Keratinocyte (primary cell): Measurements from ENCODE around the gene SOX8. TPM values are rescaled to one million over a fixed set of nuclear protein-coding genes. Genes with fewer than 3 reads are reported as not detected.

Experiments
- DNase-seq: peaks from one replicate; pipeline ENCODE4 v3.0.0-alpha.2; 2011; ENCODE audit warnings: low read depth, missing footprints, low spot score
- FAIRE-seq: peaks from 2 replicates; lab custom pipeline; 2011; peaks lifted over from hg19 to GRCh38; lab: Jason Lieb, UNC
- H2AFZ ChIP-seq: 2 replicates; pipeline ENCODE4 v1.6.0; 2012; ENCODE audit warnings: low read length, control low read depth, inconsistent platforms; ENCODE audit not compliant: control insufficient read depth
- H3K27ac ChIP-seq: 2 replicates; pipeline ENCODE4 v1.5.1; 2011; ENCODE audit warnings: low read length; ENCODE audit not compliant: control insufficient read depth, insufficient read depth
- H3K27me3 ChIP-seq: 3 replicates; pipeline ENCODE4 v1.6.0; 2011; ENCODE audit warnings: low read length; ENCODE audit not compliant: control insufficient read depth, insufficient read depth; ENCODE audit errors: extremely low read depth
- H3K36me3 ChIP-seq, 2 experiments: 2 replicates in 1 of 2; 3 replicates in 1 of 2; pipeline ENCODE4 v1.5.1; 2011; ENCODE audit warnings: low read length in 2 of 2, mild to moderate bottlenecking in 1 of 2; ENCODE audit not compliant: control insufficient read depth in 2 of 2, insufficient read depth in 2 of 2; ENCODE audit errors: extremely low read depth in 1 of 2
- H3K4me1 ChIP-seq: 3 replicates; pipeline ENCODE4 v1.5.1; 2011; ENCODE audit warnings: low read length; ENCODE audit not compliant: control insufficient read depth, insufficient read depth; ENCODE audit errors: extremely low read depth
- H3K4me2 ChIP-seq: 3 replicates; pipeline ENCODE4 v1.6.0; 2011; ENCODE audit warnings: low read depth, low read length; ENCODE audit not compliant: control insufficient read depth, insufficient read depth; ENCODE audit errors: extremely low read depth
- H3K4me3 ChIP-seq, 3 experiments: fragments of 200-600 bp in 1 of 3; sonication (generic) in 1 of 3; 2 replicates in 2 of 3; 3 replicates in 1 of 3; pipeline ENCODE4 v1.5.1; 2011 to 2016; ENCODE audit warnings: low read length in 3 of 3, mild to moderate bottlenecking in 3 of 3, control low read depth in 2 of 3, inconsistent platforms in 1 of 3, low read depth in 1 of 3, mixed read lengths in 1 of 3, mixed run types in 1 of 3, moderate library complexity in 1 of 3; ENCODE audit not compliant: control insufficient read depth in 2 of 3, insufficient read depth in 2 of 3; ENCODE audit errors: extremely low read depth in 1 of 3
- H3K79me2 ChIP-seq: 2 replicates; pipeline ENCODE4 v1.6.0; 2012; ENCODE audit warnings: low read length; ENCODE audit not compliant: control insufficient read depth, insufficient read depth
- H3K9ac ChIP-seq: 3 replicates; pipeline ENCODE4 v1.6.0; 2011; ENCODE audit warnings: low read length; ENCODE audit not compliant: control insufficient read depth, insufficient read depth; ENCODE audit errors: extremely low read depth
- H3K9me1 ChIP-seq: 3 replicates; pipeline ENCODE4 v1.6.0; 2011; ENCODE audit warnings: low read length; ENCODE audit not compliant: control insufficient read depth, insufficient read depth; ENCODE audit errors: extremely low read depth
- H3K9me3 ChIP-seq: 2 replicates; pipeline ENCODE4 v1.5.1; 2012; ENCODE audit warnings: low read depth, low read length; ENCODE audit not compliant: control insufficient read depth
- H4K20me1 ChIP-seq: 3 replicates; pipeline ENCODE4 v1.6.0; 2011; ENCODE audit warnings: low read length; ENCODE audit not compliant: control insufficient read depth, insufficient read depth; ENCODE audit errors: extremely low read depth
- EZH2 ChIP-seq: IDR thresholded peaks from one replicate; pipeline ENCODE4 v1.6.1; 2012; ENCODE audit warnings: inconsistent platforms, mild to moderate bottlenecking, low read length, moderate library complexity
- dilution Hi-C: fragments of 300-500 bp; cut with MboI; formaldehyde crosslinking; loops from one replicate; pipeline ENCODE4 v1.7.0; 2020; ENCODE audit warnings: low sequenced_read_pairs; ENCODE audit not compliant: extremely low pct_ligation_motif_present
- polyA plus RNA-seq, 5 experiments: library from polyadenylated mRNA; depleted of rRNA in 3 of 5; stranded (reverse) in 3 of 5; stranded (forward) in 1 of 5; unstranded in 1 of 5; fragments of >200 nt; gene quantifications; 1 replicate in 1 of 5; 2 replicates in 3 of 5; 3 replicates in 1 of 5; pipeline versions ENCODE4 v1.2.1 to v1.2.3, GENCODE V29; 2011 to 2012; ENCODE audit warnings: missing spikeins in 2 of 5, low read depth in 1 of 5, low replicate concordance in 1 of 5
- TF ChIP-seq, protein P1 (sequence below), 3 experiments: IDR thresholded peaks in 1 of 3; conservative IDR thresholded peaks in 1 of 3; optimal IDR thresholded peaks in 1 of 3; 2 replicates in 2 of 3; 3 replicates in 1 of 3; pipeline versions ENCODE3 to v1.5.1; 2011; ENCODE audit warnings: low read length in 3 of 3, mild to moderate bottlenecking in 3 of 3, moderate library complexity in 2 of 3, control low read depth in 1 of 3, inconsistent platforms in 1 of 3; ENCODE audit not compliant: insufficient read depth in 2 of 3; ENCODE audit errors: extremely low read depth in 1 of 3

The SOX8 gene
- polyA plus RNA-seq, 1 donor (not counting 4 experiments of a cell fraction or from before 2014, with no cell fraction given), result 0.03 TPM

DNA sequence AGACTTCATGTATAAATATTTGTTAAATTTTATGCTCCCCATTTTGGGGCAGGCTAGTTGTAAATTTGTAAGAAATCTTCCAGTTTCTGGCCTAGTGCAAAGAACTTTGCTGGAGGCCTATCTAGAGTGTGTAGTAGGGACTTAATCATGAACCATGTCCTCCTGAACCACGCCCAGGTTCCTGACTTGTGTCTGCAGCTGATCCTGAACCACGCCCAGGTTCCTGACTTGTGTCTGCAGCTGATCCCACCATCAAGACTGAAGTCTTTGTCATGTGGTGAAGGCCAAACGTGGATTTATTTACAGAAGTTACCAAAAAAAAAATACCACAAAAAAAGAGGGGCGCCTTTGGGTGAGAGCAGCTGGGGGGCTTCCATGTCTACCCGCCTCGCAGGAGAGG lies 43.8 kb upstream of the SOX8 start:
- Histone ChIP-seq H3K9me1 (no peaks in the 10 kb centered on the region), H3K27ac (no peak overlapping the region), H3K4me2 (no peak overlapping the region), H3K27me3 (no peaks in the 10 kb centered on the region), H3K4me3 (no peak overlapping the region), H3K79me2 (no peaks in the 10 kb centered on the region), H3K9me3 (no peaks in the 10 kb centered on the region), H3K4me1 (no peaks in the 10 kb centered on the region), H2AFZ (no peak overlapping the region), H3K9ac (no peak overlapping the region), H4K20me1 (no peaks in the 10 kb centered on the region), H3K36me3 (no peaks in the 10 kb centered on the region)
- DNase-seq (no peak), FAIRE-seq (no peak)
- TF ChIP-seq EZH2, result no peak
- TF ChIP-seq, protein P1, sequence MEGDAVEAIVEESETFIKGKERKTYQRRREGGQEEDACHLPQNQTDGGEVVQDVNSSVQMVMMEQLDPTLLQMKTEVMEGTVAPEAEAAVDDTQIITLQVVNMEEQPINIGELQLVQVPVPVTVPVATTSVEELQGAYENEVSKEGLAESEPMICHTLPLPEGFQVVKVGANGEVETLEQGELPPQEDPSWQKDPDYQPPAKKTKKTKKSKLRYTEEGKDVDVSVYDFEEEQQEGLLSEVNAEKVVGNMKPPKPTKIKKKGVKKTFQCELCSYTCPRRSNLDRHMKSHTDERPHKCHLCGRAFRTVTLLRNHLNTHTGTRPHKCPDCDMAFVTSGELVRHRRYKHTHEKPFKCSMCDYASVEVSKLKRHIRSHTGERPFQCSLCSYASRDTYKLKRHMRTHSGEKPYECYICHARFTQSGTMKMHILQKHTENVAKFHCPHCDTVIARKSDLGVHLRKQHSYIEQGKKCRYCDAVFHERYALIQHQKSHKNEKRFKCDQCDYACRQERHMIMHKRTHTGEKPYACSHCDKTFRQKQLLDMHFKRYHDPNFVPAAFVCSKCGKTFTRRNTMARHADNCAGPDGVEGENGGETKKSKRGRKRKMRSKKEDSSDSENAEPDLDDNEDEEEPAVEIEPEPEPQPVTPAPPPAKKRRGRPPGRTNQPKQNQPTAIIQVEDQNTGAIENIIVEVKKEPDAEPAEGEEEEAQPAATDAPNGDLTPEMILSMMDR (optimal IDR thresholded peaks at IDR 0.05 in 1 of 3, IDR thresholded peaks at IDR 0.05 in 1 of 3, conservative IDR thresholded peaks at IDR 0.05 in 1 of 3; ENCODE audit: extremely low read depth in 1 of 3, insufficient read depth in 2 of 3, low read length in 3 of 3), result no peak
- dilution Hi-C loops, result no loop called here

DNA sequence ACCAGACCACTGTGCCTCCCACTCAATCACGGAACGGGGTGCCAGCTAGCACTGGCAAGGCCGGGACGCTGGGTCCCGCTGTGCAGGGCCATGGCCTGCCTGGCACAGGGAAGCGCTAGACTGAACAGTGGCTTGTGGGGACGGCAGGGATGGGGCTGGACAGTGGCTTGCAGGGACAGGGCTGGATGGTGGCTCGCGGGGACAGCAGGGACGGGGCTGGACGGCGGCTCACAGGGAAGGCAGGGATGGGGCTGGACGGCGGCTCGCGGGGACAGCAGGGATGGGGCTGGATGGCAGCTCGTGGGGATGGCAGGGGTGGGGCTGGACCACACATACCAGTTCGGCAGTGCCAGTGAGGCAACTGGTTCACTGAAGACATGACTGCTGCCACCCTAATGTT lies 43.4 kb upstream of the SOX8 start:
- no peaks in the 10 kb centered on the region for H3K9me3 ChIP-seq
- TF ChIP-seq, protein P1 (optimal IDR thresholded peaks at IDR 0.05 in 1 of 3, IDR thresholded peaks at IDR 0.05 in 1 of 3, conservative IDR thresholded peaks at IDR 0.05 in 1 of 3; ENCODE audit: extremely low read depth in 1 of 3, insufficient read depth in 2 of 3, low read length in 3 of 3), result no peak
- TF ChIP-seq EZH2, result no peak
- no peak overlapping the region for H2AFZ ChIP-seq
- H3K4me2 ChIP-seq, result no peak overlapping the region
- H4K20me1 ChIP-seq, result no peaks in the 10 kb centered on the region
- H3K9me1 ChIP-seq, result no peaks in the 10 kb centered on the region
- FAIRE-seq (no peak), DNase-seq (no peak)
- H3K27me3 ChIP-seq, result no peaks in the 10 kb centered on the region
- no peaks in the 10 kb centered on the region for H3K79me2 ChIP-seq
- no peak overlapping the region for H3K9ac ChIP-seq
- no peaks in the 10 kb centered on the region for H3K36me3 ChIP-seq
- no peak overlapping the region for H3K27ac ChIP-seq
- dilution Hi-C loops, result no loop called here
- no peak overlapping the region for H3K4me3 ChIP-seq
- H3K4me1 ChIP-seq, result no peaks in the 10 kb centered on the region
